Measurements from ENCODE around the gene SDK2. TPM values are rescaled to one million over a fixed set of nuclear protein-coding genes. Genes with fewer than 3 reads are reported as not detected.

The SDK2 gene
- polyA plus RNA-seq, 6 donors from 2014 or later: 0.10 to 6.3 (median 1.6) TPM

GRCh38 chr17:73470316-73470826 lies 173.9 kb downstream of the SDK2 start:
- H3K36me3 Mint-ChIP-seq: peaks cover 0 to 4% of the 10 kb centered on the region in 2 donors
- ATAC-seq (ENCODE audit: low read depth in 2 of 2) (no peak), DNase-seq (no peak)
- peaks cover 4 to 24% (median 13%) of the 10 kb centered on the region in 3 donors for H3K4me1 Mint-ChIP-seq
- H3K27me3 Mint-ChIP-seq: no peaks in the 10 kb centered on the region
- H3K27ac Mint-ChIP-seq: peak overlapping the region in 1 of 6 donors; percentile 80
- H3K4me3 Mint-ChIP-seq: no peak overlapping the region
- H3K9me3 Mint-ChIP-seq: peaks cover 0 to 4% (median 0%) of the 10 kb centered on the region in 7 donors

GRCh38 chr17:73469311-73469710 lies 174.9 kb downstream of the SDK2 start:
- Mint-ChIP-seq H3K36me3 (peaks cover 4 to 7% of the 10 kb centered on the region in 2 donors), H3K4me3 (no peak overlapping the region), H3K27ac (no peak overlapping the region), H3K9me3 (peaks cover 0 to 4% (median 2%) of the 10 kb centered on the region in 7 donors), H3K27me3 (no peaks in the 10 kb centered on the region), H3K4me1 (peaks cover under 1 to 19% (median 16%) of the 10 kb centered on the region in 3 donors)
- DNase-seq: no peak
- no peak for ATAC-seq (ENCODE audit: low read depth in 2 of 2)

- H3K9me3 Mint-ChIP-seq: peaks cover 0 to 4% (median 2%) of the 10 kb centered on the region in 7 donors
- peak overlapping the region in 1 of 6 donors; percentile 29 for H3K27ac Mint-ChIP-seq
- peaks cover 2 to 18% (median 12%) of the 10 kb centered on the region in 3 donors for H3K4me1 Mint-ChIP-seq
- no peak for ATAC-seq (ENCODE audit: low read depth in 2 of 2)
- no peaks in the 10 kb centered on the region for H3K27me3 Mint-ChIP-seq
- peaks cover 9 to 12% of the 10 kb centered on the region in 2 donors for H3K36me3 Mint-ChIP-seq
- DNase-seq: no peak
- no peak overlapping the region for H3K4me3 Mint-ChIP-seq
Observed at GRCh38 chr17:73468221-73468620, 176.0 kb downstream of the SDK2 start.

- Mint-ChIP-seq H3K9me3 (peaks cover 0 to 2% (median 0%) of the 10 kb centered on the region in 7 donors), H3K4me1 (peaks cover 2 to 18% (median 10%) of the 10 kb centered on the region in 3 donors), H3K36me3 (peaks cover 8 to 9% of the 10 kb centered on the region in 2 donors), H3K27me3 (no peaks in the 10 kb centered on the region), H3K27ac (no peak overlapping the region), H3K4me3 (no peak overlapping the region)
- ATAC-seq (ENCODE audit: low read depth in 2 of 2): no peak
- DNase-seq: no peak
Observed at GRCh38 chr17:73467651-73468050, 176.6 kb downstream of the SDK2 start.

DNA sequence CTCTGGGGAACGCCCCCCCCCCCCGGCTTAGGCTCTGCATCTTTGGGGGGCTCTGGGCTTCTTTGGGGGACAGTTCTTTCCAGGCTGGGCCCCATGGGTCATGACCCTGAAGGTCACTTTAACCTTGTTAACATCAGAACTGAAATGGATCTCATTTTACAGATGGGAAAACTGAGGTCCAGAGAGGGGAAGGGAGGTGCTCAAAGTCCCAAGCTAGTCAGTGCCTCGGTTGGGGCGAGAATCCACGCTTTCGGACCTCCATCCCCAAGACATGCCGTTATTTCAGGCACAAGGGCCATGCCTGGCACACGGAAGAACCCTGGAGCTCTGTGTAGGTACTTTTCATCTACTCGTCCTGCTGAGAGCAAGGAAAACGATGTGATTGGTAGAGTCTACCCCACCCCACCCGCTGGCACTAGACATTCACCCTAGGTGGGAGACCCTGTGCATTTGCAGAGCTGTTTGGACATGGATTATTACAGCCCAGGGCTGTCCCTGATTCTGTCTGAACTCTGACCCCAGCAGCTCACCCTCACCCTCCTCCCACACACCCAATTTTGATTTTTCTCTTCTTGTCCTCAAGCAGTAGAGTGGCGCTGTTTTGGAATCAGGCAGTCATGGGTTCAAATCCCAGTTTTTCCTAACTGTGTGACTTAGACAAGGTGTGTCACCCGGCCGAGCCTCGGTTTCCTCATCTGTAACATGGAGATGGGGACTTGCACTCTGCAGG lies 177.4 kb downstream of the SDK2 start:
- H3K4me1 Mint-ChIP-seq: peaks cover 2 to 18% (median 9%) of the 10 kb centered on the region in 3 donors
- DNase-seq (no peak), ATAC-seq (ENCODE audit: low read depth in 2 of 2) (no peak)
- H3K27me3 Mint-ChIP-seq: no peaks in the 10 kb centered on the region
- H3K27ac Mint-ChIP-seq: peak overlapping the region in 1 of 6 donors; percentile 54
- peaks cover 0 to 2% (median 0%) of the 10 kb centered on the region in 7 donors for H3K9me3 Mint-ChIP-seq
- H3K4me3 Mint-ChIP-seq: peak overlapping the region in 1 of 8 donors; percentile 44
- peaks cover 7 to 9% of the 10 kb centered on the region in 2 donors for H3K36me3 Mint-ChIP-seq

- Mint-ChIP-seq H3K4me1 (peaks cover 2 to 13% (median 9%) of the 10 kb centered on the region in 3 donors), H3K36me3 (peaks cover 7 to 9% of the 10 kb centered on the region in 2 donors), H3K9me3 (peaks cover 0 to 2% (median 0%) of the 10 kb centered on the region in 7 donors), H3K4me3 (no peak overlapping the region), H3K27me3 (no peaks in the 10 kb centered on the region), H3K27ac (no peak overlapping the region)
- DNase-seq (no peak), ATAC-seq (ENCODE audit: low read depth in 2 of 2) (no peak)
Observed at GRCh38 chr17:73465953-73466230, 178.4 kb downstream of the SDK2 start.

- peaks cover 7 to 9% of the 10 kb centered on the region in 2 donors for H3K36me3 Mint-ChIP-seq
- no peak for DNase-seq
- ATAC-seq (ENCODE audit: low read depth in 2 of 2): no peak
Observed at GRCh38 chr17:73465130-73465952, 178.9 kb downstream of the SDK2 start.

GRCh38 chr17:73464447-73464846 lies 179.8 kb downstream of the SDK2 start:
- Mint-ChIP-seq H3K27me3 (no peaks in the 10 kb centered on the region), H3K4me1 (peaks cover 2 to 11% (median 9%) of the 10 kb centered on the region in 3 donors), H3K36me3 (peaks cover 9 to 12% of the 10 kb centered on the region in 2 donors), H3K9me3 (peaks cover 0 to 2% (median 0%) of the 10 kb centered on the region in 7 donors), H3K27ac (peak overlapping the region in 1 of 6 donors; percentile 81), H3K4me3 (peak overlapping the region in 1 of 8 donors; percentile 57)
- DNase-seq (no peak), ATAC-seq (ENCODE audit: low read depth in 2 of 2) (no peak)

More at GRCh38 chr17:73465130-73465952, 178.9 kb downstream of the SDK2 start:
- H3K9me3 Mint-ChIP-seq: peaks cover 0 to 2% (median 0%) of the 10 kb centered on the region in 7 donors
- H3K27ac Mint-ChIP-seq: no peak overlapping the region
- H3K4me3 Mint-ChIP-seq: no peak overlapping the region
- no peaks in the 10 kb centered on the region for H3K27me3 Mint-ChIP-seq
- H3K4me1 Mint-ChIP-seq: peaks cover 2 to 11% (median 9%) of the 10 kb centered on the region in 3 donors

GRCh38 chr17:73463821-73464220 lies 180.4 kb downstream of the SDK2 start:
- Mint-ChIP-seq H3K27ac (peak overlapping the region in 3 of 6 donors; percentile 7 to 26 (median 16)), H3K4me3 (no peak overlapping the region), H3K9me3 (peaks cover 0 to 2% (median 0%) of the 10 kb centered on the region in 7 donors), H3K36me3 (peaks cover 9 to 12% of the 10 kb centered on the region in 2 donors), H3K27me3 (no peaks in the 10 kb centered on the region), H3K4me1 (peaks cover 2 to 12% (median 12%) of the 10 kb centered on the region in 3 donors)
- DNase-seq: no peak
- no peak for ATAC-seq (ENCODE audit: low read depth in 2 of 2)

GRCh38 chr17:73462823-73463222 lies 181.4 kb downstream of the SDK2 start:
- peaks cover 2 to 11% (median 9%) of the 10 kb centered on the region in 3 donors for H3K4me1 Mint-ChIP-seq
- H3K27me3 Mint-ChIP-seq: no peaks in the 10 kb centered on the region
- ATAC-seq (ENCODE audit: low read depth in 2 of 2): no peak
- H3K36me3 Mint-ChIP-seq: peaks cover 9 to 12% of the 10 kb centered on the region in 2 donors
- no peak overlapping the region for H3K27ac Mint-ChIP-seq
- H3K9me3 Mint-ChIP-seq: peaks cover 0 to 2% (median 0%) of the 10 kb centered on the region in 7 donors
- no peak overlapping the region for H3K4me3 Mint-ChIP-seq
- no peak for DNase-seq

GRCh38 chr17:73459980-73460379 lies 184.3 kb downstream of the SDK2 start:
- no peak overlapping the region for H3K27ac Mint-ChIP-seq
- no peak overlapping the region for H3K4me3 Mint-ChIP-seq
- H3K27me3 Mint-ChIP-seq: no peaks in the 10 kb centered on the region
- H3K9me3 Mint-ChIP-seq: peaks cover 0 to 2% (median 0%) of the 10 kb centered on the region in 7 donors
- ATAC-seq (ENCODE audit: low read depth in 2 of 2) (no peak), DNase-seq (no peak)
- H3K4me1 Mint-ChIP-seq: peaks cover 2 to 8% (median 6%) of the 10 kb centered on the region in 3 donors
- peaks cover 17 to 22% of the 10 kb centered on the region in 2 donors for H3K36me3 Mint-ChIP-seq

- DNase-seq (no peak), ATAC-seq (ENCODE audit: low read depth in 2 of 2) (no peak)
- Mint-ChIP-seq H3K4me1 (peaks cover 0 to 6% (median 4%) of the 10 kb centered on the region in 3 donors), H3K4me3 (no peak overlapping the region), H3K27ac (no peak overlapping the region), H3K27me3 (no peaks in the 10 kb centered on the region), H3K9me3 (peaks cover 0 to 8% (median 1%) of the 10 kb centered on the region in 7 donors), H3K36me3 (peaks cover 22 to 28% of the 10 kb centered on the region in 2 donors)
Observed at GRCh38 chr17:73455767-73456166, 188.5 kb downstream of the SDK2 start.

GRCh38 chr17:73455050-73455687 lies 189.1 kb downstream of the SDK2 start:
- no peak for ATAC-seq (ENCODE audit: low read depth in 2 of 2)
- Mint-ChIP-seq H3K9me3 (peaks cover 0 to 8% (median 1%) of the 10 kb centered on the region in 7 donors), H3K4me3 (peak overlapping the region in 1 of 8 donors; percentile 63), H3K36me3 (peaks cover 20 to 28% of the 10 kb centered on the region in 2 donors), H3K27ac (peak overlapping the region in 1 of 6 donors; percentile 82), H3K4me1 (peaks cover 0 to 6% (median 4%) of the 10 kb centered on the region in 3 donors), H3K27me3 (no peaks in the 10 kb centered on the region)
- no peak for DNase-seq
